ENCODE data around the gene FAM89B. TPM values are rescaled to one million over a fixed set of nuclear protein-coding genes. Genes with fewer than 3 reads are reported as not detected.

Gene FAM89B
- total and polyA plus RNA-seq, 2 donors (not counting 1 experiment from before 2014, with no cell fraction given), result 17.5 to 18.2 TPM

DNA sequence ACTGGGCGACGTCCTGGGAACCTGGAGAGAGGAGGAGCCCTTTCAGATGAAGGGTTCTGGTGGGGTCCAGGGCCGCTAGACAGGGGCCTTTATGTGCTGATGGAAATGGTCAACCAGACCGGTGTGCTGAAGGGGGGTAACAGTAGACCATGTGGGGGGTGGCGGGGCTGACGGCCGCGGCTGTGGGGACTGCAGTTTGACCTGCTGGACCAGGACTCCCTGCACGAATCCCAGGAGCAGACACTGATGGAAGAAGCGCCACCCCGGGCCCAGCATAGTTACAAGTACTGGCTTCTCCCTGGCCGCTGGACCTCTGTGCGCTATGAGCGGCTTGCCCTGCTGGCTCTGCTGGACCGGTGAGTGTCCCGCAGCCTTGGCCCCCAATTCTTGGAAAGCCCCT is 49.7 kb downstream of the FAM89B start:
- Histone ChIP-seq H3K4me3 (replicated peaks in 1 of 4; ENCODE audit: control extremely low read depth in 1 of 4, insufficient read depth in 1 of 4, low read depth in 3 of 4, low read length in 4 of 4) (no peak overlapping the region), H3K4me1 (ENCODE audit: control insufficient read depth, extremely low read depth, insufficient read depth, low read length) (peaks cover under 1% of the 10 kb centered on the region), H3K79me2 (ENCODE audit: control insufficient read depth, insufficient read depth, low read length) (peaks cover 11% of the 10 kb centered on the region), H3K27ac (ENCODE audit: insufficient read depth, low read length) (no peak overlapping the region), H3K36me3 (ENCODE audit: control insufficient read depth, insufficient read depth, low read length) (peaks cover 48% of the 10 kb centered on the region), H2AFZ (ENCODE audit: low read length) (no peak overlapping the region), H3K9ac (ENCODE audit: insufficient read depth, low read length) (no peak overlapping the region), H4K20me1 (ENCODE audit: control insufficient read depth, extremely low read depth, insufficient read depth, low read length) (no peaks in the 10 kb centered on the region), H3K27me3 (ENCODE audit: control insufficient read depth, insufficient read depth, low read length) (no peaks in the 10 kb centered on the region), H3K4me2 (ENCODE audit: extremely low read depth, insufficient read depth, low read length) (no peak overlapping the region), H3K9me3 (ENCODE audit: control insufficient read depth, insufficient read depth, low read depth, low read length) (no peaks in the 10 kb centered on the region)
- TF ChIP-seq EZH2 (IDR thresholded peaks at IDR 0.05; ENCODE audit: low read length, missing control alignments), result no peak
- TF ChIP-seq, protein P1, sequence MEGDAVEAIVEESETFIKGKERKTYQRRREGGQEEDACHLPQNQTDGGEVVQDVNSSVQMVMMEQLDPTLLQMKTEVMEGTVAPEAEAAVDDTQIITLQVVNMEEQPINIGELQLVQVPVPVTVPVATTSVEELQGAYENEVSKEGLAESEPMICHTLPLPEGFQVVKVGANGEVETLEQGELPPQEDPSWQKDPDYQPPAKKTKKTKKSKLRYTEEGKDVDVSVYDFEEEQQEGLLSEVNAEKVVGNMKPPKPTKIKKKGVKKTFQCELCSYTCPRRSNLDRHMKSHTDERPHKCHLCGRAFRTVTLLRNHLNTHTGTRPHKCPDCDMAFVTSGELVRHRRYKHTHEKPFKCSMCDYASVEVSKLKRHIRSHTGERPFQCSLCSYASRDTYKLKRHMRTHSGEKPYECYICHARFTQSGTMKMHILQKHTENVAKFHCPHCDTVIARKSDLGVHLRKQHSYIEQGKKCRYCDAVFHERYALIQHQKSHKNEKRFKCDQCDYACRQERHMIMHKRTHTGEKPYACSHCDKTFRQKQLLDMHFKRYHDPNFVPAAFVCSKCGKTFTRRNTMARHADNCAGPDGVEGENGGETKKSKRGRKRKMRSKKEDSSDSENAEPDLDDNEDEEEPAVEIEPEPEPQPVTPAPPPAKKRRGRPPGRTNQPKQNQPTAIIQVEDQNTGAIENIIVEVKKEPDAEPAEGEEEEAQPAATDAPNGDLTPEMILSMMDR (conservative IDR thresholded peaks at IDR 0.05 in 1 of 2, IDR thresholded peaks at IDR 0.05 in 1 of 2; ENCODE audit: low read depth in 1 of 2, low read length in 2 of 2), result no peak
- DNase-seq (ENCODE audit: low read depth in 2 of 2), result no peak

- TF ChIP-seq, protein P1 (conservative IDR thresholded peaks at IDR 0.05 in 1 of 2, IDR thresholded peaks at IDR 0.05 in 1 of 2; ENCODE audit: low read depth in 1 of 2, low read length in 2 of 2), result no peak
- no peak for TF ChIP-seq EZH2 (IDR thresholded peaks at IDR 0.05; ENCODE audit: low read length, missing control alignments)
- Histone ChIP-seq H3K27ac (ENCODE audit: insufficient read depth, low read length) (no peak overlapping the region), H3K36me3 (ENCODE audit: control insufficient read depth, insufficient read depth, low read length) (peaks cover 45% of the 10 kb centered on the region), H3K4me3 (replicated peaks in 1 of 4; ENCODE audit: control extremely low read depth in 1 of 4, insufficient read depth in 1 of 4, low read depth in 3 of 4, low read length in 4 of 4) (no peak overlapping the region), H3K9me3 (ENCODE audit: control insufficient read depth, insufficient read depth, low read depth, low read length) (no peaks in the 10 kb centered on the region), H3K79me2 (ENCODE audit: control insufficient read depth, insufficient read depth, low read length) (peaks cover 2% of the 10 kb centered on the region), H4K20me1 (ENCODE audit: control insufficient read depth, extremely low read depth, insufficient read depth, low read length) (no peaks in the 10 kb centered on the region), H3K4me1 (ENCODE audit: control insufficient read depth, extremely low read depth, insufficient read depth, low read length) (no peaks in the 10 kb centered on the region), H3K27me3 (ENCODE audit: control insufficient read depth, insufficient read depth, low read length) (no peaks in the 10 kb centered on the region), H3K4me2 (ENCODE audit: extremely low read depth, insufficient read depth, low read length) (no peak overlapping the region), H2AFZ (ENCODE audit: low read length) (no peak overlapping the region), H3K9ac (ENCODE audit: insufficient read depth, low read length) (no peak overlapping the region)
- DNase-seq (ENCODE audit: low read depth in 2 of 2), result no peak
Measured at GRCh38 chr11:65623177-65623576, 50.8 kb downstream of the FAM89B start.

Other genes starting within 250 kb of the FAM89B start
- 37.5 and 42.9 TPM in 2 replicates for gene DPF2, start 238.7 kb upstream of the FAM89B start, total RNA-seq
- gene DPF2, start 238.7 kb upstream of the FAM89B start, polyA plus RNA-seq, result 55.1 and 76.4 TPM in 2 replicates
- gene TIGD3, start 217.8 kb upstream of the FAM89B start, total RNA-seq, result under 0.01 and 0.17 TPM in 2 replicates
- 0.03 TPM in 1 of 2 replicates, not detected in the other for gene TIGD3, start 217.8 kb upstream of the FAM89B start, polyA plus RNA-seq
- gene SLC25A45, start 189.9 kb upstream of the FAM89B start, total RNA-seq, result 1.0 and 1.5 TPM in 2 replicates
- 0.50 and 0.52 TPM in 2 replicates for gene SLC25A45, start 189.9 kb upstream of the FAM89B start, polyA plus RNA-seq
- 14.9 and 17.5 TPM in 2 replicates for gene FRMD8, start 185.9 kb upstream of the FAM89B start, total RNA-seq
- gene FRMD8, start 185.9 kb upstream of the FAM89B start, polyA plus RNA-seq, result 13.7 and 15.3 TPM in 2 replicates
- gene NEAT1, start 149.7 kb upstream of the FAM89B start, total RNA-seq, result 177 and 299 TPM in 2 replicates
- gene NEAT1, start 149.7 kb upstream of the FAM89B start, polyA plus RNA-seq, result 40.6 and 40.9 TPM in 2 replicates
- gene MALAT1, start 73.5 kb upstream of the FAM89B start, total RNA-seq, result 14,068 and 21,991 TPM in 2 replicates
- gene MALAT1, start 73.5 kb upstream of the FAM89B start, polyA plus RNA-seq, result 482 and 583 TPM in 2 replicates
- gene SCYL1, start 47.5 kb upstream of the FAM89B start, total RNA-seq, result 73.2 and 84.6 TPM in 2 replicates
- 58.2 and 62.3 TPM in 2 replicates for gene SCYL1, start 47.5 kb upstream of the FAM89B start, polyA plus RNA-seq
- 37.3 and 39.0 TPM in 2 replicates for gene LTBP3, start 14.2 kb upstream of the FAM89B start, total RNA-seq
- gene LTBP3, start 14.2 kb upstream of the FAM89B start, polyA plus RNA-seq, result 40.4 and 47.2 TPM in 2 replicates
- 25.8 and 30.8 TPM in 2 replicates for gene ZNRD2, start 2.1 kb upstream of the FAM89B start, total RNA-seq
- gene ZNRD2, start 2.1 kb upstream of the FAM89B start, polyA plus RNA-seq, result 20.8 and 32.0 TPM in 2 replicates
- gene EHBP1L1, start 3.5 kb downstream of the FAM89B start, total RNA-seq, result 46.5 and 53.5 TPM in 2 replicates
- gene EHBP1L1, start 3.5 kb downstream of the FAM89B start, polyA plus RNA-seq, result 12.4 and 12.8 TPM in 2 replicates
- under 0.01 TPM in 1 of 2 replicates, not detected in the other for gene KCNK7, start 23.3 kb downstream of the FAM89B start, total RNA-seq
- not detected in 2 replicates for gene KCNK7, start 23.3 kb downstream of the FAM89B start, polyA plus RNA-seq
- 16.7 and 19.3 TPM in 2 replicates for gene MAP3K11, start 41.7 kb downstream of the FAM89B start, total RNA-seq
- 10.6 and 14.7 TPM in 2 replicates for gene MAP3K11, start 41.7 kb downstream of the FAM89B start, polyA plus RNA-seq
- gene PCNX3, start 43.2 kb downstream of the FAM89B start, total RNA-seq, result 11.0 and 14.7 TPM in 2 replicates
- gene PCNX3, start 43.2 kb downstream of the FAM89B start, polyA plus RNA-seq, result 8.0 and 14.5 TPM in 2 replicates
- 13.6 and 32.5 TPM in 2 replicates for gene SIPA1, start 65.6 kb downstream of the FAM89B start, total RNA-seq
- gene SIPA1, start 65.6 kb downstream of the FAM89B start, polyA plus RNA-seq, result 7.8 and 15.4 TPM in 2 replicates
- 13.9 and 15.7 TPM in 2 replicates for gene RELA, start 90.4 kb downstream of the FAM89B start, total RNA-seq
- 23.0 and 31.8 TPM in 2 replicates for gene RELA, start 90.4 kb downstream of the FAM89B start, polyA plus RNA-seq
- gene KAT5, start 139.7 kb downstream of the FAM89B start, total RNA-seq, result 31.3 and 50.4 TPM in 2 replicates
- gene KAT5, start 139.7 kb downstream of the FAM89B start, polyA plus RNA-seq, result 27.8 and 34.0 TPM in 2 replicates
- gene RNASEH2C, start 148.3 kb downstream of the FAM89B start, total RNA-seq, result 19.5 and 29.1 TPM in 2 replicates
- gene RNASEH2C, start 148.3 kb downstream of the FAM89B start, polyA plus RNA-seq, result 12.6 and 17.9 TPM in 2 replicates
- gene AP5B1, start 208.4 kb downstream of the FAM89B start, total RNA-seq, result 5.1 and 6.3 TPM in 2 replicates
- gene AP5B1, start 208.4 kb downstream of the FAM89B start, polyA plus RNA-seq, result 1.6 and 2.0 TPM in 2 replicates
- gene OVOL1, start 214.5 kb downstream of the FAM89B start, total RNA-seq, result not detected in 2 replicates
- gene OVOL1, start 214.5 kb downstream of the FAM89B start, polyA plus RNA-seq, result not detected in 2 replicates

All from fibroblast of lung (primary cell).